ENCODE data around the gene OSBPL8. TPM values are rescaled to one million over a fixed set of nuclear protein-coding genes. Genes with fewer than 3 reads are reported as not detected.
"Not testable (repeated sequence)": the region's sequence is repeated elsewhere in the genome, so short reads cannot be mapped to it uniquely, and the experiment has no call there.

Gene OSBPL8
- total RNA-seq, 1 donor from 2014 or later: 150 TPM

DNA sequence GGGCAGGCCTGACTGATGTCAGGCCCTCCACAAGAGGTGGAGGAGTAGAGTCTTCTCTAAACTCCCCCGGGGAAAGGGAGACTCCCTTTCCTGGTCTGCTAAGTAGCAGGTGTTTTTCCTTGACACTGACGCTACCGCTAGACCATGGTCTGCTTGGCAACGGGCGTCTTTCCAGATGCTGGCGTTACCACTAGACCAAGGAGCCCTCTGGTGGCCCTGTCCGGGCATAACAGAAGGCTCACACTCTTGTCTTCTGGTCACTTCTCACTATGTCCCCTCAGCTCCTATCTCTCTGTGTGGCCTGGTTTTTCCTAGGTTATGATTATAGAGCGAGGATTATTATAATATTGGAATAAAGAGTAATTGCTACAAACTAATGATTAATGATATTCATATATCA is 86.7 kb downstream of the OSBPL8 start:
- not testable (repeated sequence) for DNase-seq (ENCODE audit: low spot score in 2 of 2); FAIRE-seq

DNA sequence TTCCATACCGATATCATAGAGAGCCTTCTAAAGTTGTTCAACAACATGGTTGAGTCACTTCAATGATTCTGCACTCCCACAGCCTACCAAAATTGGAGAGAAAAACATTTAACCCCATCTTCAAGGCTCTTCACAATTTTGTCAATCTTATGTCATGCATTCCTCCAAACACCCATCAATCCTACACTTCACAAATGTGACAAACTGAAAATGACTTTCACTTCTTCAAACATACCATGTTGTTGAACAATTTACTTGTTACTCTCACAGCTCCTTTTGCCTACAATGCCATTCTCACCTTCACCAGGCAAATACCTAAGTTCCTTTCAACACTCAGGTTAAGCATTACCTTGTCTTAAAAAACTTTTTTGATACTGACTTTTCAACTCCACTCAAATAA is 88.0 kb downstream of the OSBPL8 start:
- DNase-seq (ENCODE audit: low spot score in 2 of 2) (no peak), FAIRE-seq (no peak)

DNA sequence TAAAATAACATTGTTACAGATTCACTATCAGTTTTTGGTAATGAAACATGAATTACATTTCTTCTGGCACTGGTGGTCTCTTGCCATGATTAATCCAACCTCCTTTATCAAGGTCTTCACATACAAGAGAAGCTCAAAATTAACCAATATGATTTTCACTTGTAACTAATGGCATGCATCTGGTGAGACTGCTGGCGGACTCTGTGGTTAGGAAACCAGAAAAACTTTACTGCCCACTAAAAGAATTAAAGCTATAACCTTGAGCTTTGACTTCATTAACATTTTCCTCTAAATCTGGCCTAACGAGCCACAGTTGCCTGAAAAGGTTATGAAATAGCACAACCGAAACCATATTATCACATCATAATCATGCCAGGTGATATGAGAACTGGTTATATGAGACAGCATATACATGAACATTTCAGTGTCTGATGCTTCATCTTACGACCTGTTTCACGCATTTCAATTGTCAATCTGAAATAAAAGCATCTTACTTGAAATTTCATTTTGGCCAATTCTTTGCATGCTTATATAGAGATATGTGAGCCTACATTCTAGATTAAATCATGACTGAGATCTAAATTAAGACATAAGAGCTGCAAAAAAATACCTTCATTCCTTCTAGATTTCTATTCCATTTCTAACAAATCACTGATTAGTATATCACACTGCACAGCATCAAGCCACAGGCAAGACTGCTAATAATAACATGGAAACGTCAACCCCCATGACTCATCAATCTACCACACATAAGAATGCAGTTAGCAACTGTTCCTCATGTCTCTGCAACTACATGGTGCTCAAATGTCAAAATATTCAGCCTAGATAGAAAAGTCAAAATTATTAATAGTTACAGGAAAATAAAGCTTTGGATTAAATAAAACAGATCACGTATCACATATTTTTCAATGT is 89.3 kb downstream of the OSBPL8 start:
- FAIRE-seq (peak; percentile 31), DNase-seq (ENCODE audit: low spot score in 2 of 2) (peak in 1 of 2 donors; percentile 14)

DNA sequence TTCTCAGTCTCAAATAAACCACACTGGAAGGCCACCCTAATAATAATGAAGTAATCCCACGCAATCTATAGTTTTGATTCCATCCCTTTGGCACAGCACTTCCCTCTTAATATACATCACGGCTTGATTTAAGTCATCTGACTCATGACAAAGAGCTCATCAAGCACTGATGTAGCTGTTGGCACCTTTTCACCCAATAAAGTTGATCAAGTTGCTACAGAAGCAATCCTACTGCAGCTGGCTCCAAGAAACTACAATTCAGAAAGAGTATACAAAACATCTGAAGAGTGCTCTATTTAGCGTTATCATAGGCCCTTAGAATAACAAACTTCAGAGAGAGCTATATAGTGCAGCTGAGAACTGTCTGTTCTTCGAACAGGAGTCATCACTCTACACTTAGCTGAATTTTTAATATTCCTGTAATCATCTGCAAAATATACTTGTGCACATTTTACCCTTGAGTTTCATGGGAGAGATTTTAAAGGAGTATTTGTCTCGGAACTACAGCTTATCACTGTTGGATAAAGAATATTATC is 94.9 kb downstream of the OSBPL8 start:
- DNase-seq (ENCODE audit: low spot score in 2 of 2) (no peak), FAIRE-seq (no peak)

DNA sequence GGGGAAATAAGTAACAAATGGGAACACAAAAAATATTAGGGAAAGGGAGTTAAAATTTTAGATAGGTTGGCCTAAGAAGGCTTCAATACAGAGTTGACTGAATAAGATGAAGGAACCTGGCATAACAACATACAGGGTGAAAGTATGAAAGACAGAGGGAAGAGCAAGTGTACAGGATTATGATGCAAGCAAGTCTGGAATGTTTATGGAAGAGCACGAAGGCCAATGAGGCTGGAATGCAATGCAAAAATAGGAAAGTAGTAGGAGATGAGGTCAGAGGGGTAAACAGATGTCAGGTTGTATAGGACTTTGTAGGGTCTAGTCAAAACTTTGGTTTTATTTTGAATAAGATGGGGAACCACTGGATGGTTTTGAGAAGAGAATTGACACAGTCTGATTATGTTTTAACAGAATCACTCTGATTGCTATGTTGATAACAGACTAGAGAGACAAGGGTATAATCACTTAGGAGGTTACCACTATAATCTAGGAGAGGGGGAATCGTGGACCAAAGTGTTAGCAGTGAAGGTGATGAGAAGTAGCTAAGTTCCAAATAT is 96.8 kb downstream of the OSBPL8 start:
- no peak for FAIRE-seq

DNA sequence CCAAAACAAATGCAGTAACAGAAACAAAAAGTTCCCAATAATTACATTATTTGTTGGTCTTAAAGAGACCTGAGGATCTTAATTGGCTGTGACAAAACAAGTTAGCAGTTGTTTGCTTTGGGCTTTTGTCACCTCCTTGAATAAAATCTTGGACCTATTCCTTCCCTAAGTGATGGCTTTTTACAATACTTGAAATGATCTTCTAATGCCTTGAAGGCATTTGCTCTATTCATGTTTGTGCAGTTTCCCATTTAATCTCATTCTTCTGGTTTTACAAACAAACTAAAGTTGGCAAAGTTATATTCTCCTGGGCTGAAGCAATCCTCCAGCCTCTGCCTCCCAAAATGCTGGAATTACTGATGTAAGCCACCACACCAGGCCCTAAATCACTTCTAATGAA is 98.8 kb downstream of the OSBPL8 start:
- FAIRE-seq (no peak), DNase-seq (ENCODE audit: low spot score in 2 of 2) (no peak)

More for the DNA sequence above, 96.8 kb downstream of the OSBPL8 start:
- no peak for DNase-seq (ENCODE audit: low spot score in 2 of 2)

DNA sequence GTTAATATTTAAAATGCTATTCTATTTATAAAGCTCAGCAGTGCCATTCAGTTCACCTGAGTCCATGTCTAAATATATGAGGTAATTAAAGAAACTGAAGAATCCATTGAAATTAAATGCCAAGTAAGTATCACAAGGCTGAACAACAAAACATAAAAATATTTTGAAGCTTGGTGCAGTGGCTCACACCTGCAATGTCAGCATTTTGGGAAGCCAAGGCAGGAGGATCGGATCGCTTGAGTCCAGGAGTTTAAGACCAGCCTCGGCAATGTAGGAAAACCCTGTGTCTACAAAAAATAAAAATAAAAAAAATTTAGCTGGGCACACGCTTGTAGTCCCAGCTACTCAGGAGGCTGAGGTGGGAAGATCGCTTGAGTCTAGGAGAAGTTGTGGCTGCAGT is 101.8 kb downstream of the OSBPL8 start:
- no peak for FAIRE-seq
- no peak for DNase-seq (ENCODE audit: low spot score in 2 of 2)

DNA sequence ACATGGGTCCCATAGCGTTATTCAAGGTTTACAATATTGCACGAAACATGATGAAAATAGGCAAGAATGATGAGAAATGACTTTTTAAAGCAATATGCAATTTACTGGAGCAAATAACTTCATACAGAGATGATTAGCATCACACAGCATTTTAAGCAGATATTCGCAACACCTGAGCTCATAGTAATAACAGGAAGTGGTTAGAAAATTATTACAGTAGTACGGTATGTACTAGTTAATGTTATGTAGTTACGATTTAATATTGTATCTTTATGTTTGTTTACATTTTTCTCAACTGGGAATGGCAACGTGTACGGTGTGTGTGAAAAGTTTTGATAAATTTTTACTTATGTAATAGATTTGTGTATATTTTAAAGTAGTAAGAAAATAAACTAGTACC is 102.6 kb downstream of the OSBPL8 start:
- FAIRE-seq (no peak), DNase-seq (ENCODE audit: low spot score in 2 of 2) (no peak)

DNA sequence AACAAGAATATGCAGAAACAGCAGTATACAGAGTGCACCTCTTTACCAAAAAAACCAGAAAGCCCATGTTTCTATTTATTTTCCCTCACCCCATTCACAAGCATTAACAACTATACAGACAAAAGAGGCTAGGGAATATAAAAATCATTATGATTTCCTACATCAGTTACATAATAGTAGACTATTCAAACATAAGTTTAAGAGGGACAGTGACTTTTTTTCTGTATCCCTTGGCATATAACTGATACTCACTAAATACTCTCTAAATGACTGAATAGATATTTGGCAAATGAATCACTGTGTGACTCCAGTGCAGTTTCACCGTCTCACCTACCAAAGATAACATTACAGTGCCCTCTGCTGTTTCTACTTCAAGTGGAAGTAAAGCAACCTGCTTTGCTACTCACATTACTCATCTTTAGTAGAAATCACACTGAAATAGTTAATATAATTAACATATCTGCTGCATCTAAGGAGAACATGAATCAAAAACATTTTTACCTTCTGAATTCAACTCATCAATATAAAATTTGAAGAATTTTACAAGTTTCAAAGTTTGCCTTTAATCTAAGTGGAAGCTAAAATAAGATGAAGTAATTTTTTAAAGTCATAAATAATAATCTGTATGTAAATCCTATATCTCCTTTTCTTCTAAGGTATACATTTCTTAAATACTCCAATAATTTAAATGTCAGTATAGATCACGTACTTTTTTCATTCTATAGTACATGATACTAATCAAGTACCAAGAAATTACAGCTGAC is 103.8 kb downstream of the OSBPL8 start:
- FAIRE-seq (peak; percentile 53), DNase-seq (ENCODE audit: low spot score in 2 of 2) (peak in 1 of 2 donors; percentile 10)

DNA sequence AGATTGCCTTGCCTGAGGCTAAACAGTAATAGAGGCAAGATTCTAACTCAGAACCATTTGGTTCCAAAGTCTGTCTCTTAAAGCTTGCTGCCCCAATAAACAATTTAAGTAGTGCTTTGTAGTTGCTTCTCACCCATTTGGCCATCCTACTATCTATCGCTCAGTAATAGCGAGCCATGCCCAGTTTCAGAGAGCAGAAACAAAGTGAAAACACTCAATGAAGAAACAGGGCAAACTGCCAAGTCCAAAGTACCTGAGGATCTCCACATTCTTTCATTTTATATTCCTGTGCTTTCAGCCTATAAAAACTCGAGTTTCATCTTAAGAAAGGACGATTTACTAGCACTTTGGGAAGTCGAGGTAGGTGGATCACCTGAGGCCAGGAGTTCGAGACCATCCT is 108.0 kb downstream of the OSBPL8 start:
- FAIRE-seq: no peak

DNA sequence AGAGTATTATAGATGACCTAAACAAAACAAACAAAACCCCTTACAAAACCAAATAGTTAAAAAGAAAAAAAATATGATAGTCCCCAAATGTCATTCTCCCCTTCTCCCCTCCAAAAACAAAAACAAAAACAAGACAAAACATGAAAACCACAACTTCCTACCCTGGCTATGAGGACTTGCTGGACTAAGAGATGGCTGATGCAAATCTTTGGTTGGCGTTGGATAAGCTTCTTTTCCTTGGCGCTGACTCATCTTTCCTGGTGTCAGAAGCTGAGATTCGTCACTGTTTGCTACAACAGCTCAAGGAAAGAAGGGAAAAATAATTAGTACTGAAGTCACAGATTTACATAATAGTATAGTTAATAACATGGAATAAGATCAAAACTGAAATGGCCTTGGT is 108.9 kb downstream of the OSBPL8 start:
- no peak for FAIRE-seq
- no peak for DNase-seq (ENCODE audit: low spot score in 2 of 2)

More for the DNA sequence above, 108.0 kb downstream of the OSBPL8 start:
- DNase-seq (ENCODE audit: low spot score in 2 of 2): no peak

DNA sequence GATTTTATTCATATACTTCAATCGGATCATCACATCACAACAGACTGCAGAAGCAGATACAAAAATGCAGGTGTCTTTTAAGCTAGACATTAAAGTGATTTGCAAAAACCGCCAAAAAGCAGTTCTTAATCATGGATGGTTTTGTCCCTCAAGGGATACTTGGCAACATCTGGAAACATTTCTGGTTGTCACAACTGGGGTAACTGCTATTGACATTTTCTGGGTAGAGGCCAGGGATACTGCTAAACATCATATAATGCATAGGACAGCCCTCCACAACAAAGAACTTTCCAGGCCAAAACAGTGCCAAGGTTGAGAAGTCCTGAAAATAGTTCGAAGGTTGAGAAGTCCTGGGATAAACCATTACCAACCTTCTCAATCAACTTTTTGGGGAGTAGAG is 109.6 kb downstream of the OSBPL8 start:
- no peak for FAIRE-seq
- no peak for DNase-seq (ENCODE audit: low spot score in 2 of 2)

DNA sequence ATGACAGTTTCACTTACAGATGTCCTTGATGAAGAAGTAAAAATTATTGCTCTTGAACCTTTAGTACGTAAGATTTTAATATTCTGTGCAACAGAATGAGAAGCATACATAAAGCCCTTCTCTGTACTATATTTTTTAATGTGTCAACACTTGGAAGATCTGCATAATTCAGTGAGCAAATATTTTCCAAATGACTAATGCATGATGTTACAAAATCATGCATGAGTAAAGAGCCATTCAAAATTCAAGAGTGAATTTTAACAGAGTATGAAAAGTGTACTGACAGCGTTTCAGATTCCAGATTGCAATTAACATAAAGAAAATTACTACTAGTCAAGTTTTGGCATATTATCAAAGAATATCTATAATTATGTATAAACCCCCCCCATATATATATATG is 110.0 kb downstream of the OSBPL8 start:
- no peak for FAIRE-seq
- no peak for DNase-seq (ENCODE audit: low spot score in 2 of 2)

DNA sequence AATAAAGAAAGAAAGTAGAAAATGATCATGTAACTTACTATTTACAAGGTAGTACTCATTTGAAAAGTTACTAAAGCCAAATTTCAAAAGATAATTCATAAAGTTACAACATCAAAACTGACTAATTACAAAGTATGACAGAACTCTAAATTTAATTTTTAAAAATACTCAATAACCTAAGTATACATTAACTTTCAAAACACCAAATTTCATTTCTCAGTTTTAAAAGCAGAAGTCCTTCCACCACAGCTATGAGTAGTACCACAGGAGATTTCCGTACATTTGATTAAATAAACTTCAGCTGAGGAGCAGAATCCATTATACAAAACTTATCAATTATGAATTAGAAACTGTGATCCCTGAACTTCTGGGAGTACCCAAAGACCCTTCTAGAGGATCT is 110.6 kb downstream of the OSBPL8 start:
- FAIRE-seq: peak; percentile 17
- DNase-seq (ENCODE audit: low spot score in 2 of 2): no peak

DNA sequence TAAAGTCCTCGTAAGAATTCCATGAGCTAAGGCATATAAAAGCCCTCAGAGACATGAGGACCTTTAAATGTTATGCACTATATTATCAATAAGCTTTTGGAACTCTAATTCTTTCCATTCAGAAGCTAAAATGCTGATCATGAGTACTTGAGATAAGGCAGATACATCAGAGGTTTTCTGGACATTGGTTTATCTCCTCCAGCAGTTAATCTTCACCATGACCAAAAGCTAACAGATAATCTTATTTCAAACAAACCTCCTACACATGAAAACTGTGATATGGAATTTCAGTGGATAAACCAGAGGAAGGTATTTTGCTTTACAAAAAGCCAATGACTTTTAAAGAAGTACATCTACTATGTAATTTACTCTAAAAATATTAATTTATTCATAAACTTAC is 113.5 kb downstream of the OSBPL8 start:
- FAIRE-seq (no peak), DNase-seq (ENCODE audit: low spot score in 2 of 2) (no peak)

DNA sequence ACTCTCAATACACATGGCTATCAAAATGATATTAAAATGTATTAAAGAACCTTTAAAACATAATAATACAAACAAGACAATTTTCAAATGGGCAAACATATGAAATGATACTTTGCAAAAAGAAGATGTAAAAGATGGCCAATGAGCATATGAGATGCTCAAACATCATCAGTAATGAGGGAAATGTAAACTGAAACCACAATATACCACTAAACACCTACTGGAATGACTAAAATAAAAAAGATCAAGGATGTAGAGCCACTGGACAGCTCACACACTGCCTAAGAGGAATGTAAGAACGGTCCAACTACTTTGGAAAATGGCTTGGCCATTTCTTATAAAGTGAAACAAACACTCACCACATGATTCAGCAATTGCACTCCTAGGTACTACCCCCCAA is 114.1 kb downstream of the OSBPL8 start:
- DNase-seq (ENCODE audit: low spot score in 2 of 2) (no peak), FAIRE-seq (no peak)

DNA sequence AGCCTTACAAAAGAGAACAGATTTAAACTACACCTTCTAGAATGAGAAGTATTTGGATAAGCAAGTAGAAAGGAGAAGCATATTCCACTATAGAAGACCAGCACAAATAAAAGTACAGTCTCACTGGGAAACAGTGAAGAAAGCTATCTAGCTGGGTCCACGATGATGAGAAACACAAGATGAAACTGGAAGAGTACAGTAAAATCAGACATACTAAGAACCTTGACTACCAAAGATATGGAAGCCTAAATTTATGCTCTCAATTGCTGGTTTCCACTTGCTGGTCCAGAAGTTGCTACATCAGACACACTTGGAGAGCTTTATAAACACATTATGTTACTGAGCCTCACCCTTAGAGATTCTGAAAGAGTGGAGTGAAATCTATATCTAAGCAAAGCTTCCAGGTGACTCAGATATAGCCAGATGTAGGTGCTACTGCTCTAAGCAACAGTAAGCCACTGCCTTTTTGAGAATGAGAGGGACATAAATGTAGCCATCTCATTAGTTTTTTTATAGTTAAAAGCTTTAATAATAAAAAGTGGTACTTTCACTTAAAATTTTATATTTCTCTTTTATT is 115.1 kb downstream of the OSBPL8 start:
- no peak for FAIRE-seq

DNA sequence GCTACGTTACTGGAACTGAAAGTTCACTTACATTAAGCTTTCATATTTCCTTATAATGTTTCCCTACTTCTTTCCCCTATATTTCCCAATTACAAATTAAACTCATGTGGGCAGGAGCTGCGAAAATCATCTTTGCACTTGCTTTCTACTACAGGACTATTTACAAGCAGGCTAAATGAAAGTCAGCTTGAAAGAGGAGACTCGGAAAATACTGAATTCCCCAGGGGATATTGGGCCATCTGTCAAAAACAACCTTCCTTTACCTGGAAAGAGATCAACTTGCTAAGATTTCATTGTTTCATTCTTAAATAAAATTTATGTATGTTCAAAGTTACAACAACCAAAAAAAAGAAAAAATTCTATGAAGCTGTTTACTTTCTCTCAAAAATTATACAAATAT is 118.6 kb downstream of the OSBPL8 start:
- DNase-seq (ENCODE audit: low spot score in 2 of 2) (no peak), FAIRE-seq (no peak)

More for the DNA sequence above, 115.1 kb downstream of the OSBPL8 start:
- no peak for DNase-seq (ENCODE audit: low spot score in 2 of 2)

DNA sequence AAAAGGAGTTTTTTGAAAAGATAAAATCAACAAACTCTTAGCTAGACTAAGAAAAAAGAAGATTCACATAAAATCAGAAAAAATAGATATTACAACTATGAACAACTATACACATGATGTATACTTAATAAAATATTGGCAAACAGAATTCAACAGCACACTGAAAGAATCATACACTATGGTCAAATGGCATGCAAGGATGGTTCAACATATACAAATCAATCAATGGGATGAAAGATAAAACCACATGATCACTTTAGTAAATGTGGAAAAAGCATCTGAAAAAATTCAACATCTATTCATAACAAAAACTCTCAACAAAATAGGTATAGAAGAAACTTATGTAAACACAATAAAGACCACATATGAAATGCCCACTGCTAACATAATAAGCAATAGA is 126.8 kb downstream of the OSBPL8 start:
- FAIRE-seq (peak; percentile 34), DNase-seq (ENCODE audit: low spot score in 2 of 2) (no peak)

DNA sequence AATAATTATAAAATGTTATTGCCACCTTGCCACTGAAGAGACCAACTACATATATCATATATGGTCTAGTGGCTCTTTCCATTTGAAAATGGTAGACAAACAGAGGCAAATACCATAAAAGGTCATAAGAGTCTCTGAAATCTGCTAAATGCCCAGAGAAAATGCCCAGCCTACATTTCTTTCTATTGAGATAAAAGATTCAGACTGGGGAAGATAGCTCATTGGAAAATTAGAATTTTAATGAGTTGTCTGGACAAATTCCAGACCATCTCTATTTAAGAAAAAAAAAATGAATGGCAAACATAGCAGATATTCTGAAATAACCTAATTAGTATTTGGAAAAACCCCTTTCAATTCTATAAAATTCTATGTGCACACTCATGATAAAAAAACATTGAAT is 131.5 kb downstream of the OSBPL8 start:
- DNase-seq (ENCODE audit: low spot score in 2 of 2): no peak
- no peak for FAIRE-seq

DNA sequence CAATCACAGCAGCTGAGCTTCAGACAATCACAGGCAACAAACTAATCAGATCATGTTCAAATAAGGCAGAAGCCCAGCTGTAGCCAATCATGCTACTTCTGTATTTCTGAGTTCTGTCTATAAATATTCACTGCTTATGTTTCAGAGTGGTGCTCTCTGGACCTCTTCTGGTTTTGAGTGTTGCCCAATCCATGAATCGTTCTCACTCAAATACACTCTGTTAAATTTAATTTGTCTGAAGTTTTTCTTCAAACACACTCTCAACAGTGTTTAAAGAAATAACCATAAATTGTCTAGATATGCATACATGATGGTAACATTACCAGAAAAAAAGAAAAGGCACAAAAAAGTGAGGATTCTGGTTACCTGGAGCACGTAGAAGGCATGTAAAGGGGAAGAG is 133.4 kb downstream of the OSBPL8 start:
- FAIRE-seq: no peak
- DNase-seq (ENCODE audit: low spot score in 2 of 2): no peak
